ENCODE results near the gene RAD51B.

RAD51B gene

DNA sequence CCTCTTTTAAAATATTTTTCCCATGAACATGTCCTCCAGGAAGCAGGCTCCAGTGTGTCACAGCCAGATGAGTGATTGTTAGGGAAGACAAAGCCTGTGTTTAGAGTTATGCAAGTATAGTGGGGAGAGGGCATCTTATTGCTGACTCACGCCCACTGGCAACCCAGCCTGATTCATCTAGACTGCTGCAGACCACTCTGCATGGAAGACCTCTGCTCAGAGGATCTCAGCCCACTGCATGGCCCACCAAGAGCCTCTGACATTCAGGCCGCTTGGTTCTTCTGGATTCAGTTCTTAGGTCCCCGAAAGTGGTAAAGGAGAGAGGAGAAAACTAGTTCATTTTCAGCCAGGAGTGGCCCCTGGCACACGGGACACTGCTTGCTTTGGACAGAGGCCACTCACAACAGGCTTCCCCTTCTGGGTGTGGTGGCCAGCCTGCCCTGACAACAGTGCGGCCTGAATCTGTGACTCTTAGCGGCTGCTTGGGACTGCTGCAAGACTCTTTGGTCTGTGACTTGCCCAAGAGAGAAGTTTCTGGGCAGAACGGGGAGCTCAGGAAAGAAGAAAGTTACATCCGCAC is 707.0 kb downstream of the RAD51B start:
- no peak for DNase-seq

GRCh38 chr14:68527329-68527851 is 707.8 kb downstream of the RAD51B start:
- no peak for DNase-seq

DNA sequence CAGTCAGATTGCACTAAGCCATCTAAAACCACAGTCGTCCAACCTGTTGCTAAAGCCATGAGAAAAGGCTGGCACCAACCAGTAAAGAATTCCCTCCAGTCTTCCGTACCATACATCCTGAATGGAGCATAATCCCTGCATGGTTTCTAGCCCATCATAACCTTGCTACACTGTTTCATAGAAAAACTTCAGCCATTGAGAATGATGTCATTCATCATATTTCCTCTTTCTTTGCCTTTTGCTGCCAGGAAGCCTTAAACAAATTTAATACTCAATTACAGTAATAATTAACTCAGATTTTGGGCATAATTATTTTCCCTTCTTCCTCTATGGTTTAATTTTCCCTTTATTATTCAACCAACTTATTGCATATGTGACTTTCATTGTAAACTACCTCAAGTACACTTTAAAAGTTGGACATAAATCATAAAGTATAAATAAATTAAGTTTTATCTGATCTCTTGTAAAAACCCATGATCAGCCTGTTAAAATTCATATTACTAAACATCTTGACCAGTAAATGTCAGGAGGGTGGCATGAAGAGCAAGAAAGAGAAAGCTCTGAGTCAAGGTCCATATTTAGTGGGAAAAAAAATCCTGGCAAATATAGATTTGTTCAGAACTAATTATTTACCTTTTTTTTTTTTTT is 708.6 kb downstream of the RAD51B start:
- no peak for DNase-seq

- no peak for DNase-seq
Observed at GRCh38 chr14:68530443-68530842, 710.9 kb downstream of the RAD51B start.

- no peak for DNase-seq
Observed at GRCh38 chr14:68532496-68532895, 712.9 kb downstream of the RAD51B start.

GRCh38 chr14:68534276-68534675 is 714.7 kb downstream of the RAD51B start:
- DNase-seq = no peak

DNA sequence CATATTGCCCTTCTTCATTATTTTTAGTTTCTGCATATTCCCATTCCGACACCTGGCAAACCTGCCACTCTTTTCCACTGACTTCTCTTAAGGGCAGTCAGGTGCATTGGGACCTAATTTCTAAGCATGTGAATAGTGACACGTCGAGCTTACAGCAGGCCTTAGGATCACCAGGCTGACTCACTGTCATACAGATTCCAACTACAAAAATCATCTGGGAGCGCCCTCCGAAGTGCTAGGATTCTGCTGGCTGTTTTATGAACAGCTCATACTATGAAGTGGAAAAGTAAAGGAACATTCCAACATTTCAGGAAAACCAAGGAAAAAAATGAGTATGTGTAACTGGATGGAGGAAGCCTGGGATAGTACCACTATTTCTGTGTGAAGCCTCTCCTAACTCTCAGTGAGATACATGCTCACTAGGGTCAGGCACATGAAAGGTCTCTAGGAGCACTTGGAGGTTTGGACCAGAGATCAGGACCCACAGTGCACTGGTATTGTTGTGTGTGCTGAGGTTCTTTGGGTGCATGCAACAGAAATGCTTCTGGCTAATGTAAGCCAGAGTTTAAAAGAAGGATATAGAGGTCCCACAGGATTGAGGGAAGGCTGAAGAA is 715.9 kb downstream of the RAD51B start:
- no peak for DNase-seq

DNA sequence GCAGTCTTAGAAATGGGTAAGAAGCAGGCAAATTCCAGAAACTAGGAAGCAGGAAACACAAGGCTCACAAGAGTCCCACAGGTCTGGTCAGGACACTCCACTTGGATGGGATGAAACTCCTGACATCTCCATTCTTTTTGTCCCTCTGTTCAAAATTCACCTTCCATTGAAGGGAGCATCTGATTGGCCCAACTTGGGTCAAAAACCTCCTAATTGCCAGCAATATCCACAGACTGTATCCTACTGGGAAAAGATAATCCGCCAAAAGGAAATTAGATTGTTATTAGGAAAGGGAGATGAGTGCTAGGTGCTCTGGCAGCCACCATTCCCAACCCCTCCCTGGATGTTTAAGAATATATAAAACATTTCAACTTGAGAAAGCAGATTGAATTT is 716.4 kb downstream of the RAD51B start:
- no peak for DNase-seq

- no peak for DNase-seq
Observed at GRCh38 chr14:68538639-68539038, 719.1 kb downstream of the RAD51B start.

GRCh38 chr14:68539241-68539737 is 719.7 kb downstream of the RAD51B start:
- DNase-seq = no peak

DNA sequence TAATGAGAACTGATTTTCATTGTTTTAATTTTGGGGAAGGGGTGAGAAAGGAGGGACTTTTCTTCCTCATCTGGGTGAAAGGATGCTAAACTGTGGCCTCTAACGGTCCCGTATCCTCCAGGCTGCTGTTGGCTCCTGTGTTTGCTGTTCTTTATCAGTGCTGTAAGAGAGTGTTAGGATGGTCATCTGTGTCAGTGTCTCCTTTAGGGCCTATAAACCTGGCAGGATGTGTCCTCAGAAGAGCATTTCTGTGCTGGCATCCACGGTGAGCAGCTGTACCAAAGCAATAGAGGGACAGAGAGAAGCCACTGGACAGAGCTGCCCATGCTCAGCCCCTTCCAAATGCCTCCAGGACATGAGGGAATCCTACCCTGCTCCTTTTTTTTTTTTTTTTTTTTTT is 720.2 kb downstream of the RAD51B start:
- no peak for DNase-seq

GRCh38 chr14:68541178-68541896 is 721.8 kb downstream of the RAD51B start:
- no peak for DNase-seq

DNA sequence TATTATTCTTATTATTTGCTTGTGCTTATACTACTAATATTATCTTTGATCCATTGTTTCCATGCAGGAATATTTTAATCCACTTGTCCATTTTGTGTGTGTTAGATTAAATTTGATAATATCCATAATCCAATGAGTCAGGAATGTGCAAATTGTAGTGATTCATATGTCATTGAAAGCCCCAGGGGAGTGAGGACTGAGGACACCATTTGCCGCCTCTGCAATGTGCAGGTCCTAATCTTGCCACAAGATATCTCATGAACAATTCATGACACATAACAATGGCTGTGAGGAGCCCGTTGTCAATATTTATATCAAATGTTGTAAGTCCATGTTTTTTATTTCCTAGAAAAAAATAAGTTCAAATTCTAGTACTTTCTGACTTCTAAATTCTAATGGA is 722.8 kb downstream of the RAD51B start:
- DNase-seq = no peak

GRCh38 chr14:68543516-68543915 is 723.9 kb downstream of the RAD51B start:
- DNase-seq = no peak

- DNase-seq = no peak
Observed at GRCh38 chr14:68544081-68544892, 724.7 kb downstream of the RAD51B start.

DNA sequence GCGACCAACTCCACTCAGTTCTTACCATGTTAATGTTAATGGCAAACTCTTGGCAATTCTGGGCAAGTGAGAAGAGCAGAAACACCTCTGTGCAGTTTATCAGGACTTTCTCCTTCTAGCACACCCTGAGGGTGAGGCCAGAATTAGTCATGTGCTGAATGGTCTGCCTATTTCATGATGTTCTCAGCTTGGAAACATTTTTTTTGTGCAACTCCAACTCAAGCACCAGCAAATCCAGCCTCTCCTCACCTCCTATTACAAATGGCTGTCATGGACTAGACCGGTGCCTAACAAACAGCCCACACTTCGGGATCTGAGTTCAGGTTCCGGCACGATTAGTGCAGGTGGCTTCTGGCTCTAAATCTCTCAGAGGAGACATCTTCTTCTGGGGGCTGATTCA is 727.3 kb downstream of the RAD51B start:
- no peak for DNase-seq

DNA sequence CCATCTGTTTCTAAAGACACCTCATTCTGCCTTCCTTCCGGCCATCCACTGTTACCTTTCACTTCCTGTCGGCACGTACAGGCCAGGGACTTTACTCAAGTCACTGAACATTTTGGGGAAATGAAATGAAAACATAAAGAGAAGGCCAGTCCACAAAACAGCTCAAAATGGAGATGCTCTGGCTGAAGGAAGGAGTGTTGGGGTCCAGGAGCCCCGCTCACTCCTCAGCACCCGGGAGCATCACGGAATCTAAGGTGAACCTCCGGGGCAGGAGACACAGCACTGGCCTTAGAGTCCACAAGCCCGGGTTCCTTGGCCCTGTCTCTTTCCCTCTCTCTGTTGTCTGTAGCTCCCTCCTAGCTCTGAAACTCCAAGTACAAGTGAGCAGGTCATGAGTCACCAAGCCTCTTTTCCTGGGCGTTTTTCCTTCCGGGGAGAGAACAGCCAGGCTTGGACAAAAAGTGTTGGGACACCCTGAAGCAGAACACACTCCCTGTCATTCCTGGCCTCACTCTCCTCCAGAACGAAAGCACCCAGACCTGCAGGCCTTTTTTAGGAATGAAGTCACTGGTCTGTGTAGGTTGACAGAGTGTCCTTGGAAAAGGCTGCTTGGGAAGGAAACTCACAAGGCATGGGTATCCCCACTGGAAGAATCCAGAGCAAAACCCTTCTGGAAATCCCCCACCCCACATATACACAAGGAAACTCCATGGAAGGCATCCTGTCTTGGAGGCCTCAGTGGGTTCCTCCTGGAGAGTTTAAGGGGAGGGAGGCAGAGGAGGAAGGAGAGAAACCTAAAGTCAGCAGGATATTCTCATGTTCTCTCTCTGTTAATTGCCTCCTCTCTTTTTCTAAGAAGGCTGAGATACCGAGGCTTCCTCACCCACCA is 728.0 kb downstream of the RAD51B start:
- DNase-seq = no peak

DNA sequence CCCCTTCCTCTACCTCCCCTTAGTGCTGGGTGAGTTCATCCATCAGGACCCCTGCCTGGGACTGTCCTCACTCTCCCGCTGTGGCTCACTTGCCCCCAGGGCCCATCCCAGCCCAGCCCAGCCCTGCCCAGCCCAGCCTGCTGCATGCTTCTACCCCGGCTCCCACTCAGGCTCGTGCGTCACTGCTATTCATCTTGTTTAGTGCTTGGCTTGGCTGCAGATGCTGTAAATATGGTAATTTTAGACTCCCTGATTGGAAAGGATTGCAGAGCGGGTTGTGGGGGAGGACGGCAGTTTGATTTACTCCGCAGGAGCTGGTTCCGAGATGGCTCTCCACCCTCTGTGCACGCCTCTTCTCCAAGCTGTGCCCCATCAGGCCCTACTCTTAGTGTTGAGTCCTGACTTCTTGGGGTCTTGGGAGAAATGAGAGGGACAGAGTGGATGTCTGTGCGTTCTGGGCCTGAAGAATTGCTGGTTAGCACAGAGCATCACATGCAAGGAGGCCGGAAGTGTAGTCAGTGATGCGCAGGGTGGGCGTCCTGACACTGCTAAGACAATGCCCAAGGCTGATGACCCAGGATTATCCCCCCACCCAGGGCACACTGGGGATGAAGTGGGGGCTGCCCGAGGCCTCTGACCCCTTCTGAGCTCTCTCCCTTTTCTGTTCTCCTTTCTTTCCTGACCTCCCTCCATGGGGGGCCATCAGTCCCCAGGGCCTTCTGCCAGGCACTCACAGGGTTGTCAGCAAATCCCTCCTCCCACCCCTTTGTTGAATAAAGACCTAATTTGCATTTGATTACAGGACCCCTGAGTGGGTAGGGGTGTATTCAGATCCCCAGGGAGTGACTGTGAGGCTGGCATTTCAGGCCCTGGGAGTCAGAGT is 728.9 kb downstream of the RAD51B start:
- no peak for DNase-seq

DNA sequence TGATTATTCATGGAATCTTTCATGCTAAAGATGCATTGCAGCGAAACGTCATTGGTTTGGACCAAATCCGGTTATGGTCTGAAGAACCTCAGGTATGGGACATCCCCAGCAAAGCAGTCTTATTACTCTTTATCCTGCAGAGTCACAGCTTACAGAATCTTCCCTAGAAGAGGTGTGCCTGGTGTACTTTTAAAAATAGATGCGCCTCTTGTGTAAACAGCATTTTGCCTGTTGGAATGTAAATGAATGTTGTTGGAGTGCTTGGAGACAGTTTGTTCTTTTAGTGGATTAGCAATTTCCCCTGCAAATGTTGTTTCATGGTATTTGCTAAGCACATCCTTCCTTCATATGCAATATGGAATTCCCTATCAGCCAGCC is 730.7 kb downstream of the RAD51B start:
- DNase-seq = no peak

GRCh38 chr14:68551045-68551683 is 731.6 kb downstream of the RAD51B start:
- DNase-seq = no peak
